ENCODE results near the gene OR5AU1.

Gene OR5AU1

GRCh38 chr14:21107283-21107800 is 48.5 kb downstream of the OR5AU1 start:
- peak; percentile 12 for DNase-seq (ENCODE audit: low read depth)

GRCh38 chr14:21106498-21107282 is 49.2 kb downstream of the OR5AU1 start:
- peak; percentile 68 for DNase-seq (ENCODE audit: low read depth)

- DNase-seq (ENCODE audit: low read depth): peak; percentile 65
These were observed 49.7 kb downstream of the OR5AU1 start for GRCh38 chr14:21106176-21106497.

- DNase-seq (ENCODE audit: low read depth): peak; percentile 13
These were observed 50.8 kb downstream of the OR5AU1 start for GRCh38 chr14:21105095-21105494.

All from amniotic epithelial cell (primary cell).